IMR-90 (cell line): ENCODE data around the gene CETN2. TPM values are rescaled to one million over a fixed set of nuclear protein-coding genes. Genes with fewer than 3 reads are reported as not detected.

ENCODE experiments used
- ATAC-seq: fragments of 200-7000 bp; cut with Tn5 transposase; 2 replicates; pipeline ENCODE4 v1.9.1; 2020; ENCODE audit warnings: low read depth, mild to moderate bottlenecking, moderate library complexity
- BruUV-seq: library from RNA; stranded (reverse); fragments of 400-500 nt; replicated peaks from 2 replicates; lab custom pipeline; 2021; lab: Mats Ljungman, UMichigan
- CTCF ChIA-PET: fragments of 300-600 bp; formaldehyde crosslinking; extraction: SDS; loops from one replicate; lab custom pipeline; 2021; ENCODE audit warnings: antibody characterized with exemption; lab: Yijun Ruan, JAX
- POLR2A ChIA-PET: fragments of 300-600 bp; sonication (Branson Sonifier 250); formaldehyde crosslinking; loops from one replicate; lab custom pipeline; 2022; ENCODE audit warnings: antibody characterized with exemption; ENCODE audit not compliant: unreplicated experiment; lab: Charles Lee
- DNase-seq: peaks from one replicate; pipeline ENCODE4 v3.0.0; 2013
- H2AFZ ChIP-seq: replicated peaks from 2 replicates; pipeline ENCODE3; 2013; ENCODE audit warnings: low read length, mild to moderate bottlenecking; ENCODE audit not compliant: poor library complexity
- H2AK5ac ChIP-seq: 2 replicates; pipeline ENCODE4 v1.6.1; 2013; ENCODE audit warnings: low read depth, low read length, inconsistent platforms
- H2AK9ac ChIP-seq: replicated peaks from 2 replicates; pipeline ENCODE3; 2013; ENCODE audit warnings: mild to moderate bottlenecking, low read depth, low read length, moderate library complexity; ENCODE audit not compliant: poor library complexity
- H2BK120ac ChIP-seq: 2 replicates; pipeline ENCODE4 v1.6.1; 2013; ENCODE audit warnings: low read depth, low read length, inconsistent platforms
- H2BK15ac ChIP-seq: 3 replicates; pipeline ENCODE4 v1.6.1; 2013; ENCODE audit warnings: low read depth, low read length, inconsistent platforms
- H2BK20ac ChIP-seq: 2 replicates; pipeline ENCODE4 v1.6.1; 2013; ENCODE audit warnings: low read depth, mild to moderate bottlenecking, inconsistent platforms, low read length, moderate library complexity
- H2BK5ac ChIP-seq: 2 replicates; pipeline ENCODE4 v1.6.1; 2013; ENCODE audit warnings: mild to moderate bottlenecking, low read depth, low read length, inconsistent platforms; ENCODE audit not compliant: poor library complexity, severe bottlenecking
- H3K14ac ChIP-seq: replicated peaks from 2 replicates; pipeline ENCODE4 v1.6.1; 2013; ENCODE audit warnings: low read depth, low read length, inconsistent platforms
- H3K18ac ChIP-seq: 2 replicates; pipeline ENCODE4 v1.6.1; 2013; ENCODE audit warnings: low read depth, low read length, control low read depth
- H3K23ac ChIP-seq: 2 replicates; pipeline ENCODE4 v1.6.1; 2013; ENCODE audit warnings: low read depth, low read length, inconsistent platforms
- H3K27ac ChIP-seq: 2 replicates; pipeline ENCODE4 v1.5.1; 2013; ENCODE audit warnings: mild to moderate bottlenecking, control low read depth, low read length; ENCODE audit not compliant: insufficient read depth
- H3K27me3 ChIP-seq: 2 replicates; pipeline ENCODE4 v1.6.1; 2013; ENCODE audit warnings: low read length; ENCODE audit not compliant: control insufficient read depth, insufficient read depth
- H3K36me3 ChIP-seq: 2 replicates; pipeline ENCODE4 v1.6.1; 2013; ENCODE audit warnings: low read length, mixed read lengths; ENCODE audit not compliant: control insufficient read depth, insufficient read depth
- H3K4ac ChIP-seq: 2 replicates; pipeline ENCODE4 v1.6.1; 2013; ENCODE audit warnings: low read depth, low read length, inconsistent platforms
- H3K4me1 ChIP-seq: 2 replicates; pipeline ENCODE4 v1.6.1; 2013; ENCODE audit warnings: low read length, mixed read lengths; ENCODE audit not compliant: control insufficient read depth, insufficient read depth
- H3K4me2 ChIP-seq: 2 replicates; pipeline ENCODE4 v1.6.1; 2013; ENCODE audit warnings: low read depth, mild to moderate bottlenecking, control low read depth, low read length, moderate library complexity
- H3K4me3 ChIP-seq: 2 replicates; pipeline ENCODE4 v1.5.1; 2013; ENCODE audit warnings: low read depth, mild to moderate bottlenecking, control low read depth, low read length, moderate library complexity; ENCODE audit not compliant: insufficient read depth
- H3K56ac ChIP-seq: 2 replicates; pipeline ENCODE4 v1.6.1; 2013; ENCODE audit warnings: low read length, inconsistent platforms; ENCODE audit not compliant: insufficient read depth; ENCODE audit errors: extremely low read depth
- H3K79me1 ChIP-seq, 2 experiments: 2 replicates each; pipeline ENCODE4 v1.6.1; 2013; ENCODE audit warnings: low read length in 2 of 2, inconsistent platforms in 1 of 2, low read depth in 1 of 2
- H3K9ac ChIP-seq: 2 replicates; pipeline ENCODE4 v1.6.1; 2013; ENCODE audit warnings: low read depth, low read length, control low read depth
- H3K9me1 ChIP-seq: 2 replicates; pipeline ENCODE4 v1.6.1; 2013; ENCODE audit warnings: low read length, inconsistent platforms; ENCODE audit not compliant: insufficient read depth
- H3K9me3 ChIP-seq: 2 replicates; pipeline ENCODE4 v1.6.1; 2013; ENCODE audit warnings: low read length; ENCODE audit not compliant: control insufficient read depth, insufficient read depth
- H4K20me1 ChIP-seq: 2 replicates; pipeline ENCODE4 v1.6.1; 2013; ENCODE audit warnings: low read length, inconsistent platforms; ENCODE audit not compliant: insufficient read depth
- H4K5ac ChIP-seq: 2 replicates; pipeline ENCODE4 v1.6.1; 2013; ENCODE audit warnings: mild to moderate bottlenecking, low read depth, low read length, control low read depth
- H4K8ac ChIP-seq, 2 experiments: 2 replicates each; pipeline ENCODE4 v1.6.1; 2013; ENCODE audit warnings: low read depth in 2 of 2, low read length in 2 of 2, control low read depth in 1 of 2, inconsistent platforms in 1 of 2
- H4K91ac ChIP-seq: 2 replicates; pipeline ENCODE4 v1.6.1; 2013; ENCODE audit warnings: low read depth, low read length, inconsistent platforms; ENCODE audit not compliant: insufficient read depth
- BHLHE40 ChIP-seq: fragments of 150-350 bp; IDR thresholded peaks from 2 replicates; pipeline ENCODE4 v1.6.1; 2016; ENCODE audit warnings: mild to moderate bottlenecking, low read depth, low read length
- CEBPB ChIP-seq: IDR thresholded peaks from 2 replicates; pipeline ENCODE4 v1.6.1; 2012; ENCODE audit warnings: low read depth, low read length, improper control_type of control experiment
- FOS ChIP-seq: fragments of 150-350 bp; IDR thresholded peaks from 2 replicates; pipeline ENCODE4 v1.6.1; 2016; ENCODE audit warnings: low read depth, low read length
- MAFK ChIP-seq: IDR thresholded peaks from 2 replicates; pipeline ENCODE4 v1.6.1; 2012; ENCODE audit warnings: low read depth, low read length, improper control_type of control experiment
- MAZ ChIP-seq: IDR thresholded peaks from 2 replicates; pipeline ENCODE4 v1.6.1; 2012; ENCODE audit warnings: low read depth, mild to moderate bottlenecking, low read length, improper control_type of control experiment, moderate library complexity, borderline replicate concordance
- MXI1 ChIP-seq: IDR thresholded peaks from 2 replicates; pipeline ENCODE4 v1.6.1; 2012; ENCODE audit warnings: low read depth, mild to moderate bottlenecking, low read length, moderate library complexity, borderline replicate concordance
- NFE2L2 ChIP-seq: fragments of 150-350 bp; IDR thresholded peaks from 2 replicates; pipeline ENCODE4 v1.6.1; 2016; ENCODE audit warnings: low read depth, mild to moderate bottlenecking, low read length
- POLR2A ChIP-seq: IDR thresholded peaks from 2 replicates; pipeline ENCODE4 v1.6.1; 2012; ENCODE audit warnings: mild to moderate bottlenecking, low read depth, low read length
- RAD21 ChIP-seq: IDR thresholded peaks from 2 replicates; pipeline ENCODE4 v1.6.1; 2012; ENCODE audit warnings: low read length, improper control_type of control experiment
- RCOR1 ChIP-seq: IDR thresholded peaks from 2 replicates; pipeline ENCODE4 v1.6.1; 2012; ENCODE audit warnings: mild to moderate bottlenecking, low read length, improper control_type of control experiment; ENCODE audit not compliant: insufficient replicate concordance
- RFX5 ChIP-seq: IDR thresholded peaks from 2 replicates; pipeline ENCODE4 v1.8.0; 2012; ENCODE audit warnings: low read depth, mild to moderate bottlenecking, low read length, moderate library complexity
- SMC3 ChIP-seq: fragments of 150-350 bp; IDR thresholded peaks from 2 replicates; pipeline ENCODE4 v1.6.1; 2016; ENCODE audit warnings: low read depth, mild to moderate bottlenecking, antibody characterized with exemption, low read length, moderate library complexity
- WGBS, 2 experiments: methylation state at CpG; one replicate each; pipeline versions ENCODE4 v1.1.5 to v1.1.7; 2013; ENCODE audit warnings: missing lambda C conversion rate in 2 of 2; ENCODE audit not compliant: insufficient read length in 1 of 2; ENCODE audit errors: extremely low coverage in 2 of 2; 5-methylcytosine and 5-hydroxymethylcytosine counted together
- dilution Hi-C: fragments of 300-500 bp; cut with HindIII; formaldehyde crosslinking; loops from one replicate; pipeline ENCODE4 v1.14.3; 2018; ENCODE audit warnings: low sequenced_read_pairs; ENCODE audit not compliant: unreplicated experiment
- in situ Hi-C: fragments of 300-500 bp; cut with MboI; formaldehyde crosslinking; loops from 3 replicates; pipeline ENCODE4 v1.14.3; 2019; ENCODE audit warnings: low sequenced_read_pairs, inconsistent platforms, mixed read lengths
- intact Hi-C: fragments of 100-400 bp; cut with micrococcal nuclease; formaldehyde crosslinking; loops from 2 replicates; pipeline ENCODE4 v1.10.0; 2022
- polyA plus RNA-seq, 3 experiments: library from polyadenylated mRNA; depleted of rRNA; stranded (reverse); fragments of >200 nt; gene quantifications; 2 replicates each; pipeline ENCODE4 v1.2.3, GENCODE V29; 2012; ENCODE audit warnings: low replicate concordance in 1 of 3
- total RNA-seq: library from RNA; depleted of rRNA; stranded (reverse); fragments of >200 nt; gene quantifications from 2 replicates; pipeline ENCODE4 v1.2.3, GENCODE V29; 2012
- TF ChIP-seq, protein P1 (sequence below): fragments of 150-350 bp; IDR thresholded peaks from 2 replicates; pipeline ENCODE4 v1.6.1; 2017; ENCODE audit warnings: mild to moderate bottlenecking, antibody characterized with exemption, low read length, low read depth
- TF ChIP-seq, protein P2 (sequence below): conservative IDR thresholded peaks from 2 replicates; pipeline ENCODE4 v1.5.1; 2012; ENCODE audit warnings: mild to moderate bottlenecking, low read depth, low read length, improper control_type of control experiment
- TF ChIP-seq, protein P3 (sequence below): fragments of 150-350 bp; IDR thresholded peaks from 2 replicates; pipeline ENCODE4 v1.6.1; 2016; ENCODE audit warnings: low read depth, mild to moderate bottlenecking, low read length, moderate library complexity, borderline replicate concordance

Gene CETN2
- total and polyA plus RNA-seq, 2 of the 4 experiments (the other 2 are of a cell fraction), result 15.8 to 34.0 TPM

DNA sequence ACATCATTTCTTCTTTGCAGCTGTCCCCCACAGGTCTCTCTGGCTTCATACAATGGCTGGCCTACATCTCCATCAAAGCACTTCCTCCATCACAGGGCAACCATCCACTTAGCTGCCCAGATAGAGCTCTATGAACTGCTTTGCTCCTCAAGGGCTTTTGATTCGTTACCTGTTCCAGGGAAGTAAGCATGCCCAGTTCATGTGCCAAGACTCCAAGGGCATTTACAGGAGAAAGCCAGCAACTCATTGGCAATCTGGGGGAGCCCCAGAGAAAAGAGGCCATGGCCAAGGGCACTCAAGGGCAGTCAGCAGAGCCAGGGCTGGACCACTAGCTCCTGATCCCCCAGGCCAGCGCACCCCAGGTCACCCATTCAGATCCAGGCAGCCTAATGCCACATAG is 42.8 kb upstream of the CETN2 start:
- H2AK5ac ChIP-seq, result no peak overlapping the region
- H2BK120ac ChIP-seq, result no peak overlapping the region
- ATAC-seq (no peak), DNase-seq (no peak)
- no peak overlapping the region for H3K23ac ChIP-seq
- no peak overlapping the region for H2BK5ac ChIP-seq
- no CpG with 5 or more reads among the region's 2 CpGs for WGBS, 2 experiments
- ChIA-PET POLR2A (no interaction called here), CTCF (no interaction called here)
- no peak overlapping the region for H2AK9ac ChIP-seq
- H3K36me3 ChIP-seq, result peaks cover 6% of the 10 kb centered on the region
- no peak overlapping the region for H2BK15ac ChIP-seq
- no peak overlapping the region for H4K91ac ChIP-seq
- no peak overlapping the region for H3K4me3 ChIP-seq
- no peaks in the 10 kb centered on the region for H4K20me1 ChIP-seq
- H3K4ac ChIP-seq, result no peak overlapping the region
- H4K8ac ChIP-seq, result no peak overlapping the region
- no peak for TF ChIP-seq RCOR1
- no peak for TF ChIP-seq FOS
- TF ChIP-seq RFX5, result no peak
- no peak for TF ChIP-seq SMC3
- TF ChIP-seq MXI1, result no peak
- TF ChIP-seq NFE2L2, result no peak
- TF ChIP-seq MAZ, result no peak
- no peak for TF ChIP-seq RAD21
- TF ChIP-seq, protein P1, sequence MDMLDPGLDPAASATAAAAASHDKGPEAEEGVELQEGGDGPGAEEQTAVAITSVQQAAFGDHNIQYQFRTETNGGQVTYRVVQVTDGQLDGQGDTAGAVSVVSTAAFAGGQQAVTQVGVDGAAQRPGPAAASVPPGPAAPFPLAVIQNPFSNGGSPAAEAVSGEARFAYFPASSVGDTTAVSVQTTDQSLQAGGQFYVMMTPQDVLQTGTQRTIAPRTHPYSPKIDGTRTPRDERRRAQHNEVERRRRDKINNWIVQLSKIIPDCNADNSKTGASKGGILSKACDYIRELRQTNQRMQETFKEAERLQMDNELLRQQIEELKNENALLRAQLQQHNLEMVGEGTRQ, result no peak
- no peak for TF ChIP-seq MAFK
- TF ChIP-seq BHLHE40, result no peak
- TF ChIP-seq, protein P2, sequence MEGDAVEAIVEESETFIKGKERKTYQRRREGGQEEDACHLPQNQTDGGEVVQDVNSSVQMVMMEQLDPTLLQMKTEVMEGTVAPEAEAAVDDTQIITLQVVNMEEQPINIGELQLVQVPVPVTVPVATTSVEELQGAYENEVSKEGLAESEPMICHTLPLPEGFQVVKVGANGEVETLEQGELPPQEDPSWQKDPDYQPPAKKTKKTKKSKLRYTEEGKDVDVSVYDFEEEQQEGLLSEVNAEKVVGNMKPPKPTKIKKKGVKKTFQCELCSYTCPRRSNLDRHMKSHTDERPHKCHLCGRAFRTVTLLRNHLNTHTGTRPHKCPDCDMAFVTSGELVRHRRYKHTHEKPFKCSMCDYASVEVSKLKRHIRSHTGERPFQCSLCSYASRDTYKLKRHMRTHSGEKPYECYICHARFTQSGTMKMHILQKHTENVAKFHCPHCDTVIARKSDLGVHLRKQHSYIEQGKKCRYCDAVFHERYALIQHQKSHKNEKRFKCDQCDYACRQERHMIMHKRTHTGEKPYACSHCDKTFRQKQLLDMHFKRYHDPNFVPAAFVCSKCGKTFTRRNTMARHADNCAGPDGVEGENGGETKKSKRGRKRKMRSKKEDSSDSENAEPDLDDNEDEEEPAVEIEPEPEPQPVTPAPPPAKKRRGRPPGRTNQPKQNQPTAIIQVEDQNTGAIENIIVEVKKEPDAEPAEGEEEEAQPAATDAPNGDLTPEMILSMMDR, result no peak
- TF ChIP-seq CEBPB, result no peak
- TF ChIP-seq POLR2A, result no peak
- TF ChIP-seq, protein P3, sequence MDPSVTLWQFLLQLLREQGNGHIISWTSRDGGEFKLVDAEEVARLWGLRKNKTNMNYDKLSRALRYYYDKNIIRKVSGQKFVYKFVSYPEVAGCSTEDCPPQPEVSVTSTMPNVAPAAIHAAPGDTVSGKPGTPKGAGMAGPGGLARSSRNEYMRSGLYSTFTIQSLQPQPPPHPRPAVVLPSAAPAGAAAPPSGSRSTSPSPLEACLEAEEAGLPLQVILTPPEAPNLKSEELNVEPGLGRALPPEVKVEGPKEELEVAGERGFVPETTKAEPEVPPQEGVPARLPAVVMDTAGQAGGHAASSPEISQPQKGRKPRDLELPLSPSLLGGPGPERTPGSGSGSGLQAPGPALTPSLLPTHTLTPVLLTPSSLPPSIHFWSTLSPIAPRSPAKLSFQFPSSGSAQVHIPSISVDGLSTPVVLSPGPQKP, result no peak
- no peak overlapping the region for H2BK20ac ChIP-seq
- no peaks in the 10 kb centered on the region for H3K79me1 ChIP-seq
- no peak overlapping the region for H3K18ac ChIP-seq
- peaks cover 11% of the 10 kb centered on the region; the same call in 1 of the 2 replicates for H3K9me3 ChIP-seq
- no peak overlapping the region for H2AFZ ChIP-seq
- no peak overlapping the region for H3K9ac ChIP-seq
- in situ Hi-C loops, result no loop called here
- intact Hi-C loops, result no loop called here
- no peak overlapping the region for H3K4me2 ChIP-seq
- dilution Hi-C loops, result no loop called here
- no peaks in the 10 kb centered on the region for H3K4me1 ChIP-seq
- no peak overlapping the region for H3K56ac ChIP-seq
- peaks cover 2% of the 10 kb centered on the region; the same call in 1 of the 2 replicates for H3K27me3 ChIP-seq
- no TSS peak for BruUV-seq
- no peak overlapping the region for H3K14ac ChIP-seq
- no peak overlapping the region for H3K27ac ChIP-seq
- H4K5ac ChIP-seq, result no peak overlapping the region
- no peaks in the 10 kb centered on the region for H3K9me1 ChIP-seq
